SK-N-SH treated with all-trans-retinoic acid at 6 μM for 48 hours (cell line): ENCODE data around the gene UTS2R.

Source experiments
- ATAC-seq: fragments of 200-7000 bp; cut with Tn5 transposase; 3 replicates; pipeline ENCODE4 v1.9.1; 2020; ENCODE audit warnings: mild to moderate bottlenecking, moderate library complexity
- ARNTL ChIP-seq: fragments of 450-650 bp; formaldehyde crosslinking; IDR thresholded peaks from 2 replicates; pipeline ENCODE4 v1.5.0; 2020; ENCODE audit warnings: low read depth, mild to moderate bottlenecking, moderate library complexity, borderline replicate concordance
- BACH2 ChIP-seq: fragments of 250-450 bp; sonication (Bioruptor Pico); IDR thresholded peaks from 2 replicates; pipeline ENCODE4 v1.9.0; 2021; ENCODE audit warnings: mild to moderate bottlenecking, borderline replicate concordance
- GLIS3 ChIP-seq: fragments of 250-450 bp; sonication (Bioruptor Pico); IDR thresholded peaks from 2 replicates; pipeline ENCODE4 v1.5.0; 2020; ENCODE audit warnings: mild to moderate bottlenecking, moderate library complexity
- ISL1 ChIP-seq: fragments of 250-450 bp; sonication (Bioruptor Pico); IDR thresholded peaks from 2 replicates; pipeline ENCODE4 v2.1.2; 2022; ENCODE audit warnings: mild to moderate bottlenecking, moderate library complexity
- OSR1 ChIP-seq: fragments of 250-450 bp; sonication (Bioruptor Pico); IDR thresholded peaks from 2 replicates; pipeline ENCODE4 v1.8.0; 2022; ENCODE audit warnings: moderate library complexity, mild to moderate bottlenecking, inconsistent platforms
- PPARA ChIP-seq: fragments of 250-450 bp; sonication (Bioruptor Pico); IDR thresholded peaks from 2 replicates; pipeline ENCODE4 v1.5.0; 2020; ENCODE audit warnings: mild to moderate bottlenecking, borderline replicate concordance
- RARB ChIP-seq: fragments of 250-450 bp; sonication (Bioruptor Pico); IDR thresholded peaks from 2 replicates; pipeline ENCODE4 v1.8.0; 2021; ENCODE audit warnings: mild to moderate bottlenecking, moderate library complexity
- SNAI2 ChIP-seq: fragments of 250-450 bp; sonication (Bioruptor Pico); IDR thresholded peaks from 2 replicates; pipeline ENCODE4 v1.5.0; 2020; ENCODE audit warnings: mild to moderate bottlenecking, moderate library complexity
- TCF4 ChIP-seq: fragments of 250-450 bp; sonication (Bioruptor Pico); IDR thresholded peaks from 2 replicates; pipeline ENCODE4 v1.8.0; 2021; ENCODE audit warnings: mild to moderate bottlenecking, moderate library complexity, borderline replicate concordance
- TOX ChIP-seq: fragments of 250-450 bp; sonication (Bioruptor Pico); IDR thresholded peaks from 2 replicates; pipeline ENCODE4 v1.8.0; 2021; ENCODE audit warnings: mild to moderate bottlenecking, moderate library complexity, borderline replicate concordance
- ZC3H10 ChIP-seq: fragments of 250-450 bp; sonication (Bioruptor Pico); IDR thresholded peaks from 2 replicates; pipeline ENCODE4 v1.5.1; 2021; ENCODE audit warnings: mild to moderate bottlenecking, moderate library complexity
- ZFP3 ChIP-seq: fragments of 250-450 bp; sonication (Bioruptor Pico); IDR thresholded peaks from 2 replicates; pipeline ENCODE4 v1.5.0; 2020; ENCODE audit warnings: mild to moderate bottlenecking, moderate library complexity
- ZNF565 ChIP-seq: fragments of 450-650 bp; formaldehyde crosslinking; conservative IDR thresholded peaks from 2 replicates; pipeline ENCODE4 v1.5.0; 2020; ENCODE audit warnings: low read depth, mild to moderate bottlenecking, moderate library complexity
- ZNF70 ChIP-seq: fragments of 450-650 bp; formaldehyde crosslinking; IDR thresholded peaks from 2 replicates; pipeline ENCODE4 v1.5.0; 2020; ENCODE audit warnings: mild to moderate bottlenecking, moderate library complexity
- ZNF8 ChIP-seq: fragments of 450-650 bp; formaldehyde crosslinking; IDR thresholded peaks from 2 replicates; pipeline ENCODE4 v1.5.0; 2020; ENCODE audit warnings: mild to moderate bottlenecking, moderate library complexity
- TF ChIP-seq, protein P1 (sequence below): fragments of 250-450 bp; sonication (Bioruptor Pico); IDR thresholded peaks from 2 replicates; pipeline ENCODE4 v1.5.0; 2020; ENCODE audit warnings: mild to moderate bottlenecking, moderate library complexity
- TF ChIP-seq, protein P2 (sequence below): fragments of 250-450 bp; sonication (Bioruptor Pico); IDR thresholded peaks from 2 replicates; pipeline ENCODE4 v1.8.0; 2020; ENCODE audit warnings: mild to moderate bottlenecking, moderate library complexity, borderline replicate concordance
- TF ChIP-seq, protein P3 (sequence below): fragments of 250-450 bp; sonication (Bioruptor Pico); IDR thresholded peaks from 2 replicates; pipeline ENCODE4 v1.5.1; 2020; ENCODE audit warnings: low read depth, mild to moderate bottlenecking, moderate library complexity
- TF ChIP-seq, protein P4 (sequence below): fragments of 250-450 bp; sonication (Bioruptor Pico); IDR thresholded peaks from 2 replicates; pipeline ENCODE4 v1.5.1; 2021; ENCODE audit warnings: mild to moderate bottlenecking, moderate library complexity
- TF ChIP-seq, protein P5 (sequence below): fragments of 250-450 bp; sonication (Bioruptor Pico); IDR thresholded peaks from 2 replicates; pipeline ENCODE4 v1.8.0; 2021; ENCODE audit warnings: low read depth, mild to moderate bottlenecking, moderate library complexity, borderline replicate concordance

The UTS2R gene

DNA sequence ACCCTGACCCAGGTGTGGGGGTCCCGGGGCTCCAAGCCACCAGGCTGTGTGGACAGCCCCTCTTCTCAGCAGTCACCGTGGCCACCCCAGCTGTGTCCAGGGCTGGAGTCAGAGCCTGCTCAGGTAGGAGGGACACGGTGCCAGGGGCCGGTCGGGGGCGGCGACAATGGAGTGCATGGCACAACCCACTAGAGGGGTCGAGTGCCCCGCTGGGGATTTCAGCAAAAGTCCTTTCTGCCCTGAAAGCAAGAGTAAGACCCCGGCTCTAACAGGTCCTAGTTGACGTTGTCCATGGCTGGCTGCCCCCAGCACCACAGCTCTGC, 11.3 kb downstream of the UTS2R start (continued):
- TF ChIP-seq, protein P1, sequence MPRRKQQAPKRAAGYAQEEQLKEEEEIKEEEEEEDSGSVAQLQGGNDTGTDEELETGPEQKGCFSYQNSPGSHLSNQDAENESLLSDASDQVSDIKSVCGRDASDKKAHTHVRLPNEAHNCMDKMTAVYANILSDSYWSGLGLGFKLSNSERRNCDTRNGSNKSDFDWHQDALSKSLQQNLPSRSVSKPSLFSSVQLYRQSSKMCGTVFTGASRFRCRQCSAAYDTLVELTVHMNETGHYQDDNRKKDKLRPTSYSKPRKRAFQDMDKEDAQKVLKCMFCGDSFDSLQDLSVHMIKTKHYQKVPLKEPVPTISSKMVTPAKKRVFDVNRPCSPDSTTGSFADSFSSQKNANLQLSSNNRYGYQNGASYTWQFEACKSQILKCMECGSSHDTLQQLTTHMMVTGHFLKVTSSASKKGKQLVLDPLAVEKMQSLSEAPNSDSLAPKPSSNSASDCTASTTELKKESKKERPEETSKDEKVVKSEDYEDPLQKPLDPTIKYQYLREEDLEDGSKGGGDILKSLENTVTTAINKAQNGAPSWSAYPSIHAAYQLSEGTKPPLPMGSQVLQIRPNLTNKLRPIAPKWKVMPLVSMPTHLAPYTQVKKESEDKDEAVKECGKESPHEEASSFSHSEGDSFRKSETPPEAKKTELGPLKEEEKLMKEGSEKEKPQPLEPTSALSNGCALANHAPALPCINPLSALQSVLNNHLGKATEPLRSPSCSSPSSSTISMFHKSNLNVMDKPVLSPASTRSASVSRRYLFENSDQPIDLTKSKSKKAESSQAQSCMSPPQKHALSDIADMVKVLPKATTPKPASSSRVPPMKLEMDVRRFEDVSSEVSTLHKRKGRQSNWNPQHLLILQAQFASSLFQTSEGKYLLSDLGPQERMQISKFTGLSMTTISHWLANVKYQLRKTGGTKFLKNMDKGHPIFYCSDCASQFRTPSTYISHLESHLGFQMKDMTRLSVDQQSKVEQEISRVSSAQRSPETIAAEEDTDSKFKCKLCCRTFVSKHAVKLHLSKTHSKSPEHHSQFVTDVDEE (CRISPR knock-in tag), result no peak

DNA sequence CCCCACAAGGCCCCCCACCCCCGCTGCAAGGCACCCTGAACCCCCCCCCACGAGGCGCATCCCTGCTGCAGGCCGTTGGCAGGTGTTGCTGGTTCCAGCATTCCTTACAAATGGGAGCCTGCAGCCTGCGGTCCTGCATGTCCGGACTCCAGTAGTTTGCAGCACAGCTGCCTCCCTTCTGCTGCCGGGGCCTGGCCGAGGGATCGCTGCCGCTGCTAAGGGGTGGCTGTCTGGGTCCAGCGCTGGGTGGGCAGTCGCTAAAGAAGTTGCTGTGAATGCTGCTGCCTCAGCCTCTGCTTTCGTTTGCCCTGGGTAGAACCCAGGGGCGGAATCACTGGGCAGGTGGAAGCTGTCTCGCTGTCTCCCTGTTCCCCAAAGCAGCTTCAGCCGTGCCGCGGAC, 11.8 kb downstream of the UTS2R start:
- no peak for TF ChIP-seq ZNF565
- no peak for TF ChIP-seq RARB (CRISPR knock-in tag)
- no peak for TF ChIP-seq BACH2 (CRISPR knock-in tag)
- TF ChIP-seq ZNF70 (CRISPR knock-in tag), result no peak
- TF ChIP-seq, protein P2, sequence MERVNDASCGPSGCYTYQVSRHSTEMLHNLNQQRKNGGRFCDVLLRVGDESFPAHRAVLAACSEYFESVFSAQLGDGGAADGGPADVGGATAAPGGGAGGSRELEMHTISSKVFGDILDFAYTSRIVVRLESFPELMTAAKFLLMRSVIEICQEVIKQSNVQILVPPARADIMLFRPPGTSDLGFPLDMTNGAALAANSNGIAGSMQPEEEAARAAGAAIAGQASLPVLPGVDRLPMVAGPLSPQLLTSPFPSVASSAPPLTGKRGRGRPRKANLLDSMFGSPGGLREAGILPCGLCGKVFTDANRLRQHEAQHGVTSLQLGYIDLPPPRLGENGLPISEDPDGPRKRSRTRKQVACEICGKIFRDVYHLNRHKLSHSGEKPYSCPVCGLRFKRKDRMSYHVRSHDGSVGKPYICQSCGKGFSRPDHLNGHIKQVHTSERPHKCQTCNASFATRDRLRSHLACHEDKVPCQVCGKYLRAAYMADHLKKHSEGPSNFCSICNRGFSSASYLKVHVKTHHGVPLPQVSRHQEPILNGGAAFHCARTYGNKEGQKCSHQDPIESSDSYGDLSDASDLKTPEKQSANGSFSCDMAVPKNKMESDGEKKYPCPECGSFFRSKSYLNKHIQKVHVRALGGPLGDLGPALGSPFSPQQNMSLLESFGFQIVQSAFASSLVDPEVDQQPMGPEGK (CRISPR knock-in tag), result no peak
- no peak for TF ChIP-seq ZNF8 (CRISPR knock-in tag)
- no peak for TF ChIP-seq GLIS3 (CRISPR knock-in tag)
- TF ChIP-seq, protein P3, sequence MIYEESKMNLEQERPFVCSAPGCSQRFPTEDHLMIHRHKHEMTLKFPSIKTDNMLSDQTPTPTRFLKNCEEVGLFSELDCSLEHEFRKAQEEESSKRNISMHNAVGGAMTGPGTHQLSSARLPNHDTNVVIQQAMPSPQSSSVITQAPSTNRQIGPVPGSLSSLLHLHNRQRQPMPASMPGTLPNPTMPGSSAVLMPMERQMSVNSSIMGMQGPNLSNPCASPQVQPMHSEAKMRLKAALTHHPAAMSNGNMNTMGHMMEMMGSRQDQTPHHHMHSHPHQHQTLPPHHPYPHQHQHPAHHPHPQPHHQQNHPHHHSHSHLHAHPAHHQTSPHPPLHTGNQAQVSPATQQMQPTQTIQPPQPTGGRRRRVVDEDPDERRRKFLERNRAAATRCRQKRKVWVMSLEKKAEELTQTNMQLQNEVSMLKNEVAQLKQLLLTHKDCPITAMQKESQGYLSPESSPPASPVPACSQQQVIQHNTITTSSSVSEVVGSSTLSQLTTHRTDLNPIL (CRISPR knock-in tag), result no peak
- TF ChIP-seq, protein P4, sequence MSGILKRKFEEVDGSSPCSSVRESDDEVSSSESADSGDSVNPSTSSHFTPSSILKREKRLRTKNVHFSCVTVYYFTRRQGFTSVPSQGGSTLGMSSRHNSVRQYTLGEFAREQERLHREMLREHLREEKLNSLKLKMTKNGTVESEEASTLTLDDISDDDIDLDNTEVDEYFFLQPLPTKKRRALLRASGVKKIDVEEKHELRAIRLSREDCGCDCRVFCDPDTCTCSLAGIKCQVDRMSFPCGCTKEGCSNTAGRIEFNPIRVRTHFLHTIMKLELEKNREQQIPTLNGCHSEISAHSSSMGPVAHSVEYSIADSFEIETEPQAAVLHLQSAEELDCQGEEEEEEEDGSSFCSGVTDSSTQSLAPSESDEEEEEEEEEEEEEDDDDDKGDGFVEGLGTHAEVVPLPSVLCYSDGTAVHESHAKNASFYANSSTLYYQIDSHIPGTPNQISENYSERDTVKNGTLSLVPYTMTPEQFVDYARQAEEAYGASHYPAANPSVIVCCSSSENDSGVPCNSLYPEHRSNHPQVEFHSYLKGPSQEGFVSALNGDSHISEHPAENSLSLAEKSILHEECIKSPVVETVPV (CRISPR knock-in tag), result no peak
- no peak for TF ChIP-seq ZC3H10 (CRISPR knock-in tag)
- no peak for TF ChIP-seq ARNTL
- no peak for TF ChIP-seq ZFP3 (CRISPR knock-in tag)
- TF ChIP-seq SNAI2 (CRISPR knock-in tag), result no peak
- TF ChIP-seq, all 23 proteins: peak for 0
- ATAC-seq, result no peak

DNA sequence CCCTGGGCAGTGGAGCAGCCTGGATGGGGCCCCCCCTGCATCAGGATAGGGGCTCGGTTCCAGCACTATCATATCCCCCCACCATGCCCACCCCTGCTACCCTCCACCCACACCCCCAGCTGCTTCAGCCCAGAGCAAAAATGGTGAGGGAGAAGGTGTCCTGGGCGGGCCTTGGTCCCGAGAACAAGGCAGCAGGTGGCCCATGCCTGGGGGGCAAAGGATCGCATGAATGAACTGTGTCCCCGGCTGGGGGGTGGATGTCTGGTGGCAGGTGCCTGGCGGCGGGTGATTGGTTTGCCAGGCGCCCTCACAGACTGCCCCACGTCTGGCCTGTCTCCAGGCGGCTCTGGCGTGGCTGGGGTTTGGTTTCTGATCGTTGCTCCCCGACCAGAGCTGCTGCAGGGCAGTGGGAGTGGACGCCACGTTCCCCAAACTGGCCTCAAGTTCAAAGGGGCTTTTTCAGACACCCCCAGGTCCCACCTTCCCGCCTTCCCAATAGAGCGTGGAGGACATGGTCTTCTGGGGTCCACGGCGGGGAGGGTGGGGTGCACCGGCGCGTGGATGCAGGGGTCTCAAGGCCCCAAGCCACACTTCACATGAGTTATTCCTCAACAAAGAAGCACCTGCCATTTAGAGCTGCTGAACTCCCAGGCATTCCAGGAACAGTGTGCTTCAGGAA, 12.6 kb downstream of the UTS2R start:
- TF ChIP-seq, protein P5, sequence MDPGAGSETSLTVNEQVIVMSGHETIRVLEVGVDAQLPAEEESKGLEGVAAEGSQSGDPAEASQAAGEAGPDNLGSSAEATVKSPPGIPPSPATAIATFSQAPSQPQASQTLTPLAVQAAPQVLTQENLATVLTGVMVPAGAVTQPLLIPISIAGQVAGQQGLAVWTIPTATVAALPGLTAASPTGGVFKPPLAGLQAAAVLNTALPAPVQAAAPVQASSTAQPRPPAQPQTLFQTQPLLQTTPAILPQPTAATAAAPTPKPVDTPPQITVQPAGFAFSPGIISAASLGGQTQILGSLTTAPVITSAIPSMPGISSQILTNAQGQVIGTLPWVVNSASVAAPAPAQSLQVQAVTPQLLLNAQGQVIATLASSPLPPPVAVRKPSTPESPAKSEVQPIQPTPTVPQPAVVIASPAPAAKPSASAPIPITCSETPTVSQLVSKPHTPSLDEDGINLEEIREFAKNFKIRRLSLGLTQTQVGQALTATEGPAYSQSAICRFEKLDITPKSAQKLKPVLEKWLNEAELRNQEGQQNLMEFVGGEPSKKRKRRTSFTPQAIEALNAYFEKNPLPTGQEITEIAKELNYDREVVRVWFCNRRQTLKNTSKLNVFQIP (CRISPR knock-in tag), result no peak
- no peak for TF ChIP-seq ZNF565
- TF ChIP-seq, protein P2 (CRISPR knock-in tag), result no peak
- no peak for TF ChIP-seq ZFP3 (CRISPR knock-in tag)
- TF ChIP-seq BACH2 (CRISPR knock-in tag), result no peak
- no peak for TF ChIP-seq OSR1
- no peak for TF ChIP-seq ZNF8 (CRISPR knock-in tag)
- TF ChIP-seq TCF4, result no peak
- no peak for TF ChIP-seq PPARA (CRISPR knock-in tag)
- no peak for TF ChIP-seq RARB (CRISPR knock-in tag)
- TF ChIP-seq, protein P4 (CRISPR knock-in tag), result no peak
- no peak for TF ChIP-seq TOX
- no peak for TF ChIP-seq ISL1 (CRISPR knock-in tag)
- TF ChIP-seq ZC3H10 (CRISPR knock-in tag), result no peak
- ATAC-seq, result no peak
